Skeletal muscle satellite cell (primary cell): ENCODE results near the gene PACRG.

Source experiments
- H3K27me3 ChIP-seq: 2 replicates; pipeline ENCODE4 v1.7.0; 2013; ENCODE audit warnings: low read length; ENCODE audit not compliant: control insufficient read depth, insufficient read depth
- H3K36me3 ChIP-seq: 2 replicates; pipeline ENCODE4 v1.7.0; 2013; ENCODE audit warnings: mild to moderate bottlenecking, control low read depth, low read length; ENCODE audit not compliant: insufficient read depth
- H3K4me1 ChIP-seq: 2 replicates; pipeline ENCODE4 v1.7.0; 2013; ENCODE audit warnings: low read length; ENCODE audit not compliant: control insufficient read depth, insufficient read depth
- H3K4me2 ChIP-seq: 2 replicates; pipeline ENCODE4 v1.7.0; 2013; ENCODE audit warnings: mild to moderate bottlenecking, low read length
- H3K4me3 ChIP-seq: 2 replicates; pipeline ENCODE4 v1.7.0; 2013; ENCODE audit warnings: low read length
- H3K9ac ChIP-seq: 2 replicates; pipeline ENCODE4 v1.7.0; 2013; ENCODE audit warnings: mild to moderate bottlenecking, low read depth, low read length, moderate library complexity
- H3K9me3 ChIP-seq: replicated peaks from 2 replicates; pipeline ENCODE4 v1.7.0; 2013; ENCODE audit warnings: mild to moderate bottlenecking, control low read depth, low read length

Gene PACRG

GRCh38 chr6:163300838-163301237 lies 573.1 kb downstream of the PACRG start:
- H3K4me2 ChIP-seq: no peak overlapping the region
- H3K4me3 ChIP-seq: no peak overlapping the region
- H3K9ac ChIP-seq: no peak overlapping the region
- no peaks in the 10 kb centered on the region for H3K9me3 ChIP-seq
- peaks cover 3% of the 10 kb centered on the region for H3K4me1 ChIP-seq
- H3K36me3 ChIP-seq: no peaks in the 10 kb centered on the region
- peaks cover 2% of the 10 kb centered on the region for H3K27me3 ChIP-seq

DNA sequence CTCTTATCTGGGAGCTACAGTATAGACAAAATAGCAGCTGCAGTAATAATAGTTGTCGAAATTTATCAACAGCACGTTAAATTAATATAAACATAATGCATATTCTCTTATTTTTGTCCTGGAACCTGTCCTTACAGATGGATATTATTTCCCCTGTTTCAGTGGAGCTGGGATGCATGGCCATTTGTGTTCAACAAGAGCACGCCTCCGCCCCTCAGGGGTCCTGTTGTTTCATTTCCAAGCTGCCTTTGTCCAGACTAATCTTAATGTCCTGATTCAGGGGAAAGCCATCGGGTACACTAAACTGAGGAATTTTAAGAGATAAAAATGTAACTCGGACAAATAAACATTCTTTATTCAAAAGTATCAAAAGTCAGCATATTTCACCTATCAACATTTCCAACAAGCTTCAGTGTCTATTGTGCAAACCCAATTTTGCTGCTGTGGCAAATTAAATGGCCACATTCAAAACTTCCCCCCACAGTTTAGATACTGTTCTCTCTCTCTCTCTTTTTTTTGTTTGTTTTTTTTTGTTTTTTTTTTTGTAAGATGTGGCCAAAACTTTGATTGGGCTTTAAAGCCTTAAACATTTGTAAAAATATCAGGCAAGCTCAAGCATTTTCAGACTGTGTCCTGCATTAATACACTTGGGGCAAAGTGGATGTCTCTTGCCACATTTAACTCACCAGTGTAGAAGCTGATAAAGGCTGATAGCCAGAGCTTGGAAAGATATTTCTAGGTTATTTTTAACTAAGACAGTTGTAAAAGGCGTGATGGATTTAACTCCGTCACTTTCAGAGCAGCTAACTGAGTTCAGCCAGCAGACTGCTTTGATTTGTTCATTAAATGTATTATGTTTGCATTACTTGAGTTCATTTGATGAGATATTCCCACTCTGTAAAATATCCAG lies 574.2 kb downstream of the PACRG start:
- Histone ChIP-seq H3K9ac (no peak overlapping the region), H3K4me1 (peaks cover 3% of the 10 kb centered on the region), H3K27me3 (peaks cover 2% of the 10 kb centered on the region), H3K4me2 (no peak overlapping the region), H3K4me3 (no peak overlapping the region), H3K36me3 (no peaks in the 10 kb centered on the region), H3K9me3 (no peaks in the 10 kb centered on the region)

DNA sequence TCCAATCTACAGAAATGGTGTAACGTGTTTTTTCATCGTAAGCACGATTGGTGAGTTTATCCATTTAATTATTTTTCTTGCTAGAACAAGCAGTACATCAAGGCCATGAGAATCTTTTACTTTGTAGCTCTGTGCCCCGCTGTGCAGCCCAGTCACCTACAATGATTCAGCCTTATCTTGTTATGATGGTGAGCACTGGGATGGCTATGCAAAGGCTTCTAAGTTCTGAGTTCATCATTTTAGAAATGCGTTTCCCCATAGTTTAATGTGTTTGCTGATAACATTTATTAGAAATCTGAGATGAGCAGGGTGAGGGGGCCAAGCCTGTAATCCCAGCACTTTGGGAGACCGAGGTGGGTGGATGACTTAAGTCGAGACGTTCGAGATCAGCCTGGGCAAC lies 575.0 kb downstream of the PACRG start:
- no peaks in the 10 kb centered on the region for H3K4me1 ChIP-seq
- no peaks in the 10 kb centered on the region for H3K36me3 ChIP-seq
- H3K4me2 ChIP-seq: no peak overlapping the region
- no peaks in the 10 kb centered on the region for H3K9me3 ChIP-seq
- no peak overlapping the region for H3K4me3 ChIP-seq
- no peak overlapping the region for H3K9ac ChIP-seq
- peaks cover 2% of the 10 kb centered on the region for H3K27me3 ChIP-seq

- Histone ChIP-seq H3K4me3 (no peak overlapping the region), H3K9me3 (no peaks in the 10 kb centered on the region), H3K4me2 (no peak overlapping the region), H3K9ac (no peak overlapping the region), H3K36me3 (no peaks in the 10 kb centered on the region), H3K4me1 (peaks cover 3% of the 10 kb centered on the region), H3K27me3 (peaks cover 2% of the 10 kb centered on the region)
These were observed 578.2 kb downstream of the PACRG start for GRCh38 chr6:163306000-163306399.

DNA sequence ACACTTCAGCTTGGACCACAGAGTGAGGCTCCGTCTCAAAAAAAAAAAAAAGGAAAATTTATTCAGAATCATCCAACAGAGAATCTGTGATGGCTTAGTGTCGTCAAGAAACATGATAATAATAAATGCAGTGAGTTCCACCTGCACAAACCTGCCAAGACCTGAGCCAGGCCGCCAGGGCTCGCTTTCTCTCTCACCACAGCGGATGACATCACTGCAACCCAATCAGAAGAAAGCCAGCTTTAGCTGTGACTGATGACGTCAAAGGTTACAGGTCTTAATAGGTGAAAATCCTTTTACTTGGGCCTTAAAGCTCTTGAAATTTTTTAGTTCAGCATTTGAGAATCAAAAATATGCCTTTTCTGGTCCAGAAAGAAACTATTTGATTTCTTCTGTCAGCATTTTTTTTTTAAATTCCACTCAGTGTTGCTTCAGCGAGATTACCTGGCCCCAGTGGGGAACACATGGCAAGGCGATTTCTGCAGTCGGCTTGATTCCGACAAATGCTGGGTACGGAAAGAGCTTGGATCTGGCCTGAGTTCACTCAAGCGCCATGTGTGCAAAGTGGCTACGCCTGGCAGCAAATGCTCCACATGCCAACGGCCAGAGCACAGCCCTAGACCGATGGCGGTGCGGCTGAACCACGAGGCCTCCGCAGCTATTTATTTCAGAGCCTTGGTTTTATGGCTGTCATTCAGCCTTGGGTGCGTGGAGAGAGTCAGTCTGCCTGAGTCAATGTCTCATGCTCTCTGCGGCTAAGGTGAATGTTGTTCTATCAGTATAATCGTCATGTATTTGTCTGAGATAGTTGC lies 581.1 kb downstream of the PACRG start:
- Histone ChIP-seq H3K9ac (no peak overlapping the region), H3K9me3 (no peaks in the 10 kb centered on the region), H3K4me3 (no peak overlapping the region), H3K27me3 (no peaks in the 10 kb centered on the region), H3K4me1 (peaks cover 3% of the 10 kb centered on the region), H3K4me2 (no peak overlapping the region), H3K36me3 (no peaks in the 10 kb centered on the region)

GRCh38 chr6:163309491-163310026 lies 581.8 kb downstream of the PACRG start:
- Histone ChIP-seq H3K36me3 (no peaks in the 10 kb centered on the region), H3K9ac (no peak overlapping the region), H3K4me1 (peaks cover 3% of the 10 kb centered on the region), H3K4me3 (no peak overlapping the region), H3K9me3 (no peaks in the 10 kb centered on the region), H3K4me2 (no peak overlapping the region), H3K27me3 (no peaks in the 10 kb centered on the region)

GRCh38 chr6:163310096-163310972 lies 582.6 kb downstream of the PACRG start:
- H3K4me3 ChIP-seq: no peak overlapping the region
- no peak overlapping the region for H3K4me2 ChIP-seq
- no peaks in the 10 kb centered on the region for H3K27me3 ChIP-seq
- H3K36me3 ChIP-seq: no peaks in the 10 kb centered on the region
- peaks cover 3% of the 10 kb centered on the region for H3K4me1 ChIP-seq
- H3K9me3 ChIP-seq: no peaks in the 10 kb centered on the region
- no peak overlapping the region for H3K9ac ChIP-seq

- Histone ChIP-seq H3K9me3 (no peaks in the 10 kb centered on the region), H3K4me1 (peaks cover 3% of the 10 kb centered on the region), H3K4me3 (no peak overlapping the region)
These were observed 583.2 kb downstream of the PACRG start for GRCh38 chr6:163310973-163311383.

DNA sequence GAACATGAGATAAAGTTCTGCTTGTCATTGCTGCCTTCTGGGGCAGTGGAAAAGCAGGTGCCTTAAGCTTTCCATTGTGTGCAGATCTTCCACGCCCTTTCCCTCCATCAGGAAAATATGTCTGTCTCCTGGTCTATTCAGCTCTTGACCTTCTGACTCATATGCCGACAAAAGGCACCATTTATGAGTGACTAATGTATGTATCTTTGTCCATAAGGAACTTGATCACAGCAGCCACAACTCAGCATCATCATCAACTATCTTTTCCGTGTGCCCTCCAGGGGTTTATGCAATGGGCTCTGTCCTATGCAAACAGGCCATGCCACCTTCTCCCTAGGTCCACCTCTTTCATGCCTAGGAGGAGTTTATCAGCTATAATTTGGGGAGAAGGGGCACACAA lies 584.1 kb downstream of the PACRG start:
- peaks cover 3% of the 10 kb centered on the region for H3K4me1 ChIP-seq
- H3K9me3 ChIP-seq: no peaks in the 10 kb centered on the region
- no peak overlapping the region for H3K9ac ChIP-seq
- H3K4me3 ChIP-seq: no peak overlapping the region
- H3K36me3 ChIP-seq: no peaks in the 10 kb centered on the region
- no peaks in the 10 kb centered on the region for H3K27me3 ChIP-seq
- no peak overlapping the region for H3K4me2 ChIP-seq

More at GRCh38 chr6:163310973-163311383, 583.2 kb downstream of the PACRG start:
- Histone ChIP-seq H3K4me2 (no peak overlapping the region), H3K27me3 (no peaks in the 10 kb centered on the region), H3K36me3 (no peaks in the 10 kb centered on the region), H3K9ac (no peak overlapping the region)

- Histone ChIP-seq H3K36me3 (no peaks in the 10 kb centered on the region), H3K9me3 (no peaks in the 10 kb centered on the region), H3K4me1 (peaks cover 3% of the 10 kb centered on the region), H3K4me3 (no peak overlapping the region), H3K27me3 (no peaks in the 10 kb centered on the region), H3K4me2 (no peak overlapping the region), H3K9ac (no peak overlapping the region)
These were observed 585.8 kb downstream of the PACRG start for GRCh38 chr6:163313566-163313965.

DNA sequence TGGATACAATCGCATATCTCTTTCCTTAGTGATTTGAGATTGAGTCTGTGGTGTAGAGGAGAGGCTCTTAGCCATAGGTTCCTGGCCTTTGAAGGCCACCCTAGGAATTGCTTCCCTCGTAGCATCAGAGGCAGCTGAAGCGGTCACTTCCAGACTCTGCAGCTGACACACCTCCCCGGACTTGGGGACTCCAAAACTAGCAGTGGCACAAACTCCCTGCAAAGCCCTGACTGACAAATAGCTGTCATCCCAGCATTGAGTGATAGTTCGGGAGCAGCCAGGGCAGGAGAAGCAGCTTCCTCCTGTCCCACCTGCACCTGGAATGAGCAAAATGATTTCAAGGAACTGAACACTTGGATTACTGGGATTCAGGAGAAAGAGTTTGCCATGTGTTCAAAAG lies 586.2 kb downstream of the PACRG start:
- no peaks in the 10 kb centered on the region for H3K9me3 ChIP-seq
- H3K27me3 ChIP-seq: no peaks in the 10 kb centered on the region
- H3K4me3 ChIP-seq: no peak overlapping the region
- peaks cover 3% of the 10 kb centered on the region for H3K4me1 ChIP-seq
- no peak overlapping the region for H3K4me2 ChIP-seq
- H3K9ac ChIP-seq: no peak overlapping the region
- H3K36me3 ChIP-seq: no peaks in the 10 kb centered on the region
